ENCODE results near the gene DDX52. TPM values are rescaled to one million over a fixed set of nuclear protein-coding genes. Genes with fewer than 3 reads are reported as not detected.

Gene DDX52
- total RNA-seq, 1 donor from 2014 or later = 12.9 TPM

DNA sequence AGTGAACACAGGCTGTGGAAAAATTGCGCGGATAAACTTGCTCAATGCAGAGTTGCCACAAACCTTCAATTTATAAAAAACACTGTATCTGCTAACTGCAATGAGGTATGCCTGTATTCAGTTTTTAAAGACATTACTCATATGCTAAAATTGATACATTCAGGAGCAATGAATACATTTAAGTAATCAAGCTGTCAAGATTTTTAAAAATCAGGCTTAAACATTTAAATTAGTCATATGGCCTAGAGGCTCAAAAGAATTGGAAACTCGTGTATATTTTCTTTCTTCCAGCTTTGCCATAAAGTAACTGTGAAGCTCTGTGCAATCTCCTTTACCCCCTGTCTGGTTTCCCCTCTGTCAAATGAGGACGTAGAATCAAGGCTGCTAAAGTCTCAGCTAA is 38.2 kb downstream of the DDX52 start:
- no peak overlapping the region for H3K4me3 ChIP-seq

DNA sequence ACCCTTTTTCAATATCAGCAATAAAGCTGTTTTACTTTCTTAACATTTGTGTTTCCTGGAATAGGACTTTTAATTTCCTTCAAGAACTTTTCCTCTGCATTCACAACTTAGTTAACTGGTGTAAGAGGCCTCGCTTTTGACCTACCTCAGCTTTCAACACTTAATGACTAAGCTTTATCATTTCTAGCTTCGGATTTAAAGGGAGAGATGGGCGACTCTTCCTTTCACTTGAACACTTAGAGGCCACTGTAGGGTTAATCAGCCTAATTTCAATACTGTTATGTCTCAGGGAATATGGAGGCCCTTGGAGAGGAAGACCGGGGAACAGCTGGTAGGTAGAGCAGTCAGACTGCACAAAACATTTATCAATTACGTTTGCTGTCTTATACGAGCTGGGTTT is 38.7 kb downstream of the DDX52 start:
- Histone ChIP-seq H3K36me3 (peaks cover 13% of the 10 kb centered on the region), H3K27me3 (ENCODE audit: low read depth) (no peaks in the 10 kb centered on the region), H3K4me3 (no peak overlapping the region), H3K27ac (replicated peaks) (no peak overlapping the region), H3K4me1 (peaks cover 51% of the 10 kb centered on the region), H3K9me3 (replicated peaks) (no peaks in the 10 kb centered on the region)
- intact Hi-C loops (cut with micrococcal nuclease) = no loop called here
- TF ChIP-seq, protein P1, sequence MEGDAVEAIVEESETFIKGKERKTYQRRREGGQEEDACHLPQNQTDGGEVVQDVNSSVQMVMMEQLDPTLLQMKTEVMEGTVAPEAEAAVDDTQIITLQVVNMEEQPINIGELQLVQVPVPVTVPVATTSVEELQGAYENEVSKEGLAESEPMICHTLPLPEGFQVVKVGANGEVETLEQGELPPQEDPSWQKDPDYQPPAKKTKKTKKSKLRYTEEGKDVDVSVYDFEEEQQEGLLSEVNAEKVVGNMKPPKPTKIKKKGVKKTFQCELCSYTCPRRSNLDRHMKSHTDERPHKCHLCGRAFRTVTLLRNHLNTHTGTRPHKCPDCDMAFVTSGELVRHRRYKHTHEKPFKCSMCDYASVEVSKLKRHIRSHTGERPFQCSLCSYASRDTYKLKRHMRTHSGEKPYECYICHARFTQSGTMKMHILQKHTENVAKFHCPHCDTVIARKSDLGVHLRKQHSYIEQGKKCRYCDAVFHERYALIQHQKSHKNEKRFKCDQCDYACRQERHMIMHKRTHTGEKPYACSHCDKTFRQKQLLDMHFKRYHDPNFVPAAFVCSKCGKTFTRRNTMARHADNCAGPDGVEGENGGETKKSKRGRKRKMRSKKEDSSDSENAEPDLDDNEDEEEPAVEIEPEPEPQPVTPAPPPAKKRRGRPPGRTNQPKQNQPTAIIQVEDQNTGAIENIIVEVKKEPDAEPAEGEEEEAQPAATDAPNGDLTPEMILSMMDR (IDR thresholded peaks at IDR 0.05; ENCODE audit: borderline replicate concordance) = no peak
- no peak for DNase-seq

More for the DNA sequence above, 38.2 kb downstream of the DDX52 start:
- H3K36me3 ChIP-seq = peaks cover 9% of the 10 kb centered on the region
- H3K27ac ChIP-seq (replicated peaks) = no peak overlapping the region
- intact Hi-C loops (cut with micrococcal nuclease) = no loop called here
- no peak for DNase-seq
- TF ChIP-seq, protein P1 (IDR thresholded peaks at IDR 0.05; ENCODE audit: borderline replicate concordance) = no peak
- no peaks in the 10 kb centered on the region for H3K27me3 ChIP-seq (ENCODE audit: low read depth)
- H3K4me1 ChIP-seq = peaks cover 56% of the 10 kb centered on the region
- no peaks in the 10 kb centered on the region for H3K9me3 ChIP-seq (replicated peaks)

DNA sequence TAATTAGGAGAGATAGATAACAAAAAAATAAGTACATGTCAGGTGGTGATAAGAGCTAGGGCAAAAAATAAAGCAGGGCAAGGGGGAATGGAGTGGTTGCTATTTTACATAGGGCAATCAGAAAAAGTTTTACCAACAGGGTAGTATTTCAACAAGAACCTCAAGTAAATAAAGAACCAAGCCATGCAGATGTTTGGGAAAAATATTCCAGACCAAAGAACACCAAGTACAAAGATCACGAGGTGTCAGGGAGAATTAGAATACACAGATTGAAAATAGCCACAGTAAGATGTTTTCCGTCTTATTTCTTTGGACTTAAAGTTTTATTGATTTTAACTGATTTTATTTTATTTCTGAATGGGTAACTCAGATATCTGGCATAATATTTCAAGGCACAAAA is 45.1 kb downstream of the DDX52 start:
- no peak for DNase-seq
- Histone ChIP-seq H3K36me3 (peaks cover 62% of the 10 kb centered on the region), H3K27ac (replicated peaks) (no peak overlapping the region), H3K27me3 (ENCODE audit: low read depth) (no peaks in the 10 kb centered on the region), H3K4me1 (peaks cover 19% of the 10 kb centered on the region), H3K4me3 (no peak overlapping the region), H3K9me3 (replicated peaks) (no peaks in the 10 kb centered on the region)
- intact Hi-C loops (cut with micrococcal nuclease) = no loop called here
- TF ChIP-seq, protein P1 (IDR thresholded peaks at IDR 0.05; ENCODE audit: borderline replicate concordance) = no peak

GRCh38 chr17:37592291-37592690 is 51.0 kb downstream of the DDX52 start:
- Histone ChIP-seq H3K4me1 (peaks cover 11% of the 10 kb centered on the region), H3K27ac (replicated peaks) (no peak overlapping the region), H3K4me3 (no peak overlapping the region), H3K36me3 (peaks cover 65% of the 10 kb centered on the region), H3K9me3 (replicated peaks) (no peaks in the 10 kb centered on the region), H3K27me3 (ENCODE audit: low read depth) (no peaks in the 10 kb centered on the region)
- intact Hi-C loops (cut with micrococcal nuclease) = no loop called here
- no peak for DNase-seq
- TF ChIP-seq, protein P1 (IDR thresholded peaks at IDR 0.05; ENCODE audit: borderline replicate concordance) = no peak

DNA sequence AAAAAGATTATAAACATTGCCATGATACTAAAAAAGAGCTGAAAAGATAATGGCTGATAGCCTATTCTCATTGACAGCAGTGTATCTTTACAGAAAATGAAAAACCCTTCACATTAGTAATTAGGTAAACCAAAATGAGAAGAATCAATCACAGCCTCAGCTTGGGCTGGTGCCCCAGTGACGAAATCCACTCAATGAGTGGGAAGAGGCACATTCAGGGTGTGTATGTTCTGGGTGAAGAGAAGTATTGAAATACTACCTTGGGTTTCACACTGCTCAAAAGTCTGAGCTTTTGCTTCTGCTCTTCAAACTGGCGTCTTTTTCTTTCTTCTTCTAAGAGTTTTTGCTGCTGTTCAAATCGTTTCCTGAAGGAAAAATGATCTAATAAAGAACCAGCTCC is 58.2 kb downstream of the DDX52 start:
- H3K4me3 ChIP-seq = no peak overlapping the region
- peaks cover 75% of the 10 kb centered on the region for H3K36me3 ChIP-seq
- TF ChIP-seq, protein P1 (IDR thresholded peaks at IDR 0.05; ENCODE audit: borderline replicate concordance) = no peak
- no peaks in the 10 kb centered on the region for H3K4me1 ChIP-seq
- no peaks in the 10 kb centered on the region for H3K27me3 ChIP-seq (ENCODE audit: low read depth)
- H3K9me3 ChIP-seq (replicated peaks) = no peaks in the 10 kb centered on the region
- H3K27ac ChIP-seq (replicated peaks) = no peak overlapping the region
- DNase-seq = no peak
- intact Hi-C loops (cut with micrococcal nuclease) = no loop called here

DNA sequence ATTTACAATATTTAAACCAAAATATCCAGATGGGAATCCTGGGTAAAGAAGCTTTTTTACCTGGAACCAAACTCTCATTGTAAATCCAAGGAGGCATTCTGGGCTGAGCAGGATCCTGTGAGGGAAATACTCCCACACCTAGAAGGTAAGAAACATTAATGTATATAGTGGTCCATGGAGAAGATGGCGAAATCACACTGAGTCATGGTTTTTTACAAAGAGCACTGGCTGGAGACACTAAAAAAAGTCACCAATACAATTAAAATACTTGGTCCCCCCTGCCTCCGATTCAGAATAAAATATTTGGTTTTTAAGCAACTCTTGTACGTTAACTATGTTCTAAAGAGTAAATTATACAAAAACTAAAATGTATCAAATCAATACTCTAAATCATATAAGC is 67.0 kb downstream of the DDX52 start:
- intact Hi-C loops (cut with micrococcal nuclease) = no loop called here
- Histone ChIP-seq H3K4me3 (no peak overlapping the region), H3K27me3 (ENCODE audit: low read depth) (no peaks in the 10 kb centered on the region), H3K36me3 (peaks cover 85% of the 10 kb centered on the region), H3K9me3 (replicated peaks) (peaks cover 10% of the 10 kb centered on the region), H3K27ac (replicated peaks) (no peak overlapping the region), H3K4me1 (no peaks in the 10 kb centered on the region)
- DNase-seq = no peak
- TF ChIP-seq, protein P1 (IDR thresholded peaks at IDR 0.05; ENCODE audit: borderline replicate concordance) = no peak

Data from left ventricle myocardium inferior (tissue), 1 donor.